ENCODE measurements around the gene OAS1. TPM values are rescaled to one million over a fixed set of nuclear protein-coding genes. Genes with fewer than 3 reads are reported as not detected.

OAS1 gene
- total and polyA plus RNA-seq, 2 of the 8 experiments (the other 6 are each of a cell fraction or from before 2014, with no cell fraction given), result 0.23 TPM; not detected in 1

- H3K4me2 ChIP-seq (ENCODE audit: insufficient read depth in 1 of 2, low read depth in 2 of 2, low read length in 2 of 2), result no peak overlapping the region
- TF ChIP-seq KDM1A (IDR thresholded peaks at IDR 0.05; ENCODE audit: borderline replicate concordance, low read length) (no peak), POU5F1 (IDR thresholded peaks at IDR 0.05; ENCODE audit: low read depth, low read length) (no peak), MAX (IDR thresholded peaks at IDR 0.05) (no peak), USF2 (IDR thresholded peaks at IDR 0.05; ENCODE audit: low read length) (no peak), RBBP5 (IDR thresholded peaks at IDR 0.05; ENCODE audit: borderline replicate concordance, low read depth, low read length) (no peak), KDM4A (IDR thresholded peaks at IDR 0.05; ENCODE audit: low read depth, low read length, severe bottlenecking) (no peak), POLR2A (IDR thresholded peaks at IDR 0.05; ENCODE audit: control extremely low read depth in 1 of 2, low read depth in 2 of 2, low read length in 2 of 2) (no peak), RFX5 (IDR thresholded peaks at IDR 0.05; ENCODE audit: borderline replicate concordance, low read depth, low read length) (no peak), TCF12 (IDR thresholded peaks at IDR 0.05; ENCODE audit: low read depth, low read length) (no peak), CTCF (IDR thresholded peaks at IDR 0.05; ENCODE audit: control extremely low read depth in 1 of 3, insufficient read depth in 1 of 3, low read depth in 1 of 3, low read length in 3 of 3) (no peak), SIX5 (IDR thresholded peaks at IDR 0.05; ENCODE audit: low read depth, low read length) (no peak)
These were observed 18.2 kb downstream of the OAS1 start for GRCh38 chr12:112924986-112925385.

More at GRCh38 chr12:112924986-112925385, 18.2 kb downstream of the OAS1 start:
- no peak overlapping the region for H4K5ac ChIP-seq (ENCODE audit: insufficient read length, low read depth, low read length)
- FAIRE-seq, result no peak
- no peaks in the 10 kb centered on the region for H3K23me2 ChIP-seq (ENCODE audit: low read depth, low read length)
- H2AK5ac ChIP-seq (ENCODE audit: low read depth, low read length), result no peak overlapping the region
- no peak overlapping the region for H3K4ac ChIP-seq (replicated peaks; ENCODE audit: insufficient read length, low read depth, low read length)
- CTCF ChIA-PET (ENCODE audit: partially characterized antibody), result interaction anchor here (0.9 to 2.4 kb wide), 3 partner anchors 24 to 68 kb away, joined by 3 to 10 read pairs (median 7); no protein-coding TSS in a partner anchor
- H3K9me3 ChIP-seq (ENCODE audit: insufficient read depth in 2 of 2, low read depth in 1 of 2, low read length in 1 of 2), result peaks cover 0 to 12% of the 10 kb centered on the region in 2 experiments; a peak in 2 of 4 replicates
- H2BK20ac ChIP-seq (ENCODE audit: low read length), result no peak overlapping the region
- no peak overlapping the region for H4K91ac ChIP-seq (replicated peaks; ENCODE audit: insufficient read length, low read length)
- H3K36me3 ChIP-seq (ENCODE audit: control insufficient read depth in 2 of 4, insufficient read depth in 4 of 4, low read length in 3 of 4), result no peaks in the 10 kb centered on the region
- peaks cover 0 to 1% (median 0%) of the 10 kb centered on the region in 4 experiments; a peak in 1 of 7 replicates for H3K27me3 ChIP-seq (replicated peaks in 1 of 4; ENCODE audit: control insufficient read depth in 3 of 4, extremely low read depth in 1 of 4, insufficient read depth in 3 of 4, low read length in 3 of 4)
- no peak overlapping the region for H2AFZ ChIP-seq (ENCODE audit: low read length)
- no peak overlapping the region for H3K14ac ChIP-seq (ENCODE audit: insufficient read length)
- H2BK15ac ChIP-seq (ENCODE audit: low read length), result no peak overlapping the region
- H4K8ac ChIP-seq (ENCODE audit: extremely low read depth, insufficient read depth, low read length), result no peak overlapping the region
- no peak overlapping the region for H3K9ac ChIP-seq (replicated peaks in 1 of 4; ENCODE audit: extremely low read depth in 1 of 4, low read depth in 3 of 4, low read length in 3 of 4)
- no peaks in the 10 kb centered on the region for H4K20me1 ChIP-seq (replicated peaks in 1 of 2; ENCODE audit: control insufficient read depth in 1 of 2, insufficient read depth in 2 of 2, low read length in 2 of 2)
- H3K18ac ChIP-seq (ENCODE audit: extremely low read depth, low read length), result no peak overlapping the region
- H3K4me3 ChIP-seq (ENCODE audit: extremely low read depth in 1 of 4, insufficient read depth in 2 of 4, low read depth in 3 of 4, low read length in 4 of 4), result no peak overlapping the region
- WGBS, 2 experiments (ENCODE audit: extremely low coverage in 1 of 2, insufficient coverage in 1 of 2, insufficient read length in 1 of 2, insufficient replicate concordance in 2 of 2, low coverage in 1 of 2, low lambda C conversion rate in 2 of 2, missing lambda C conversion rate in 1 of 2), result 73% methylated on average over 7 of the region's 7 CpGs; no CpG with 5 or more reads in 1 of the 2 experiments
- no peaks in the 10 kb centered on the region for H3K4me1 ChIP-seq (replicated peaks in 1 of 4; ENCODE audit: control insufficient read depth in 3 of 4, insufficient read depth in 4 of 4, low read length in 3 of 4)
- H3K56ac ChIP-seq (replicated peaks; ENCODE audit: insufficient read length, low read depth, low read length), result no peak overlapping the region
- H2BK120ac ChIP-seq (replicated peaks; ENCODE audit: low read depth, low read length), result no peak overlapping the region
- no peak overlapping the region for H2BK5ac ChIP-seq (ENCODE audit: low read depth, low read length)
- no peak for DNase-seq (ENCODE audit: low read depth in 1 of 2, low spot score in 2 of 2)
- H3K27ac ChIP-seq (ENCODE audit: low read depth, low read length), result no peak overlapping the region
- no peak overlapping the region for H3K23ac ChIP-seq (ENCODE audit: insufficient read length)
- no peaks in the 10 kb centered on the region for H3K79me1 ChIP-seq (ENCODE audit: low read depth, low read length)
- H3K79me2 ChIP-seq (ENCODE audit: control insufficient read depth in 1 of 2, insufficient read depth in 2 of 2, low read length in 2 of 2), result no peaks in the 10 kb centered on the region
- H2BK12ac ChIP-seq (ENCODE audit: low read depth, low read length), result no peak overlapping the region
- POLR2A ChIA-PET (ENCODE audit: partially characterized antibody), result no interaction called here
